Muscle of arm (tissue), 12 donors: ENCODE data around the gene DFFB. TPM values are rescaled to one million over a fixed set of nuclear protein-coding genes. Genes with fewer than 3 reads are reported as not detected.

Experiments
- DNase-seq: peaks from one replicate; pipeline ENCODE4 v3.0.0-alpha.2; 2013
- polyA plus RNA-seq, 12 donors: library from polyadenylated mRNA; unstranded; fragments of 120-200 nt; gene quantifications; one replicate each; pipeline ENCODE4 v1.2.1, GENCODE V29; 2013; ENCODE audit not compliant: insufficient read length in 12 of 12

The DFFB gene
- polyA plus RNA-seq, 12 donors, result 3.4 to 8.7 (median 4.4) TPM; not detected in 2

DNA sequence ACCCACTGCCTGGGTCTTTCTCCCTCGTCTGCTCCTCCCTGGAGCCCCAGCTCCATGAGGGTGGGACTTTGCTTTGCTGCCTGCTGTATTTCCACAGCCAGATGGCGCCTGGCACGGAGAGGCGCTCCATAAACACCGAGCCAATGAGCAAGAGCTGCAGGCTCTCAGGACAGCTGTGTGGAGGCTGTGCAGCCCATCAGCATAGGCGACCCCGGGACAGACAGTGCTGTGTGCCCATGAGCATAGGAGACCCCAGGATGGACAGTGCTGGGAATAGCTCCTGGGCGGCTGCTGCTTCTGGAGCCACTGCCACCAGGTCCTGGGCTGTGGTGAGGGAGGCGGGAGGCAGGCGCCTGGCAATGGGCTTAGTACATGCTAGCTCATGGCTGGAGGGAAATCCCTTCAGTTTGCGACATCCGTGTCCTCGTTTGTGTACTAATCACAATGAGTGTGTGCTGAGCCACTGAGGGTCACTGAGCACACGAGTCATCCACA lies 29.4 kb upstream of the DFFB start:
- no peak for DNase-seq

DNA sequence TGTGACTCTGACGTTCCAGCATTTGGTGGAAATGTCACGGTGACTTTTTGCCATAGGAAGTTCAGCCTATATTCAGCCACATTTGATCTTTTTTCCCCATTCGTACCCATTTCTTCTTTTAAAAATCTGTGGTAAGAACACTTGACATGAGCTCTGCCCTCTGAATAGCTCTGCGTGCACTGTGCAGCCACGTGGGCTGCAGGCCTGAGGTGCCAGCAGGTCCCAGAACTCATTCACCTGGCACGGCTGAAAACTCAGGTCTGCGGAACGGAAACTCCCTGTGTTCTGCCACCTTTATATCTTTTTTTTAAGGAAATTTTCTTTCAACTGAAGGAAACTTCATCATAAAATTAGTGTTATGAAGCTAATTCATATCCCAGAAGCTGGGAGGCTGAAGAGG lies 28.9 kb upstream of the DFFB start:
- DNase-seq, result no peak

DNA sequence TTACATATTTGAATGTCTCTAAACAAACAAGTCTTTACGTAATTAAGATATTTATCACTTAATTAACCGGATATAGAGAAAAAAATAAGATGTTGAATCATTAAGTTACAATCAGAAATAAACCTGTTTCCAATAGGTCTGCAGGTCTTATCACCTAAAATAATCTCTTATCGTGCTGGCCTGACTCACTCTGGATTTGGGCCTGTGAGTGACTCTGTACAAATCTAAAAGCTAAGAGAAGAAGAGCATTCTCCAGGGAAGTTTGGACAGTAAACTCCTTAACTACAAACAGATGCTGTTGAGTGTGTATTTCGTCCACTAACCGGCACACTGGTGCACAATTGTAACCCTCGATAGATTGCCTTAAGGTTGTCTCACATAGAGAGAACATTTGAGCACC lies 25.6 kb upstream of the DFFB start:
- no peak for DNase-seq

DNA sequence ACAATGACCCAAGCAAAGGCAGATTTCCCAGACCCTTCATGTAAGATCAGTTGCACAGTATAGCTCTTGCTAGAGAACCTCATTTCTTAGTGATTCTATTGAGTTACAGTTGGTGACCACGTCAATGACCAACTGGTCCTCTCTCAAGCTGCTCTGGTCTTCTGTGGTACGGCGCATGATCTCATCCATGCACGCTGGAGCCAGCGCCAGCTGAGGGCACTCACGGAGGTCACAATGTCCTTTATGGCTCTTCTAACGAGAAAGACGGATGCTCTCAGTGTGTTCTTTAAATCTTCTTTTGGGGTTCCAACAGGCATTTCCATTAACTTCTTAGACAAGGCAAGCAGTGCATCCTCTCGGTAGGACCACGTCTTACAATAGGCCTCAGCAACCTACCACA lies 22.6 kb upstream of the DFFB start:
- no peak for DNase-seq

DNA sequence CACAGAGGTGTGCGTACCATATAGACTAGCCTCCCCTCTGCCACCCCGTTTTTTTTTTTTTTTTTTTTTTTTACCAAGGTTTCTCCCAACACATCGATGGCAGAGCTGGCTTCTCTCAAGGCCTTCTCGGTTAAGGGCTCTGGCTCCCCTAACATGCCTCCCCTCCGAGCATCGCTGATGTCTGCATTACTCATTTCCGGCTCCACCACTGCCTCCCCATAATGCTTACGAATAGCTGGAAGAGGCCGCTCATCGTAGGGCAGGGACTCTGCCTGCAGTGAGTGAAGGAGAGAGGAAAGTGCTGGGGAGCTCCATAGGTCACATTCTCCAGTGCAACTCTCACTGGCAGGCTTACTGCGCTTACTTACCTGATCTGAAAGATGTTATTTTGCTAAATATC lies 20.9 kb upstream of the DFFB start:
- DNase-seq, result no peak

DNA sequence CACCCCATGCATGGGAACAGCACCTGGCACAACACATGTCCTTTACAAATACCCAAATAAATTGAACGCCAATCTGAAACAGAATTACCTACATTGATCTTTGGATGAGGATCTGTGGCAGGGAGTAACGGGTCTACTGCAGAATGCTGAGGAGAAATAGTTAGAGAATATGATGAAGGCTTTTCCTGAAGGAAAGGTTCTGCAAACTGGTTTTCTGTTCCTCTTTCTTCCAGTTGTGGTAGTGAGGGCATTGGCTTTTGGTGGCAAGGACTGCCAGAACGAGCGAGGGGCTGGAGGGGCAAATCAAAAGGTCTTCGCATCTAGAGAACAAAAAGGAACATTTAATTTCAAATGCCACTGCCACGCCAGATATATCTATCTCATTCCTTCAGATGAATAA lies 20.1 kb upstream of the DFFB start:
- DNase-seq, result no peak

DNA sequence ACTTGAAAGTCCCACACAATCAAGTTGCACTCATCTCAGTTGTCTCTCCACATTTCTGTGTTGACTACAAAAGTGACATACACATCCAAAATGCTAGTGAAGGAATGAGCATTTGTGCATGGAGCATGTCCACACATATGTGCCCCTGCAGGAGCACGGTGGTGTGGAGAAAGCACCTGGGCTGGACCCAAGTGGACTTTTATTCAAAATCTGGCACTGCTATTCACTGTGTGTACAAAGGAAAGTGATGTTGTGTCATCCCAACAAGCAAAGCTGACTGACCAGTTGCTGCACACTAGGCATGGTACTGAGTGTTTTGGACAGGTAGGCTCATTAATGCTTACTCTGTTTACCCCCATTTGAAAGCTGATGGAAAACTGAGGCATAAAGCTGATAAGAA lies 19.6 kb upstream of the DFFB start:
- no peak for DNase-seq

DNA sequence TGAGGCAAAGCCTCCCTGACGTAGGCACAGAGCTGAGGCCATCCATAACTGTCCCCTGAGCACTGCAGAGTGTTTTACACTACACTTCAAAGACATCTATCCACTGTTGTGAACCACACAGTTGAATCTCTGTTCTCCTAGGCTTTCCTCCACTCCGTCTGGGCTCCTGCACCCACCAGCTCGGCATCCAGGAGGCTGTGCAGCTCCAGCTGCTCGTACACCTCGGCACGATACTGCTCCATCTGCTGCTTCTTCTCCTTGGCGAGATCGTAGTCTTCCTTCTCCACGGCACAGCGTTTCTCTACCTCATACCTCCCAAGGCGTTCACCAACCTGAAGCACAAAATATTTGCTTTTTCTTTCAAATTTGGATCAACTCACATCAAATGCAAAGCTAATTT lies 18.5 kb upstream of the DFFB start:
- DNase-seq, result no peak

DNA sequence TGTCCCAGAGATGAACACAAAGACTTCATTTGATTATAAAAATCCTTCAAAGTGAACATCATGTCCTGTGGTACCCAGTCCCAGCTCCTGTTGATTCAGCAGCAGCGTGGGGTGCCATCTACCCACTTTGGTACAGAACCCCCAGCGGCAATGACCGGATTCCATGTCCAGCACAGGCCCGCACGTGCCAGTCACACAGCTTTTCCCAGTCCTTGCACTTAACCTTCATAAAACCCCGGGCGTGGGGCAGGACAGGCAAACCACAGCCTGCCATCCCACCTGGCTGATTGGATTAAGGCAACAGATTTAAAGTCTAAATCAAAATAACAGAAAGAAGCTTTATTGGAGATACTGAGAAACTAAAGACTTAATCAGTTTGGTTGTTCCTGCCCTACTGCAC lies 15.8 kb upstream of the DFFB start:
- DNase-seq, result no peak

DNA sequence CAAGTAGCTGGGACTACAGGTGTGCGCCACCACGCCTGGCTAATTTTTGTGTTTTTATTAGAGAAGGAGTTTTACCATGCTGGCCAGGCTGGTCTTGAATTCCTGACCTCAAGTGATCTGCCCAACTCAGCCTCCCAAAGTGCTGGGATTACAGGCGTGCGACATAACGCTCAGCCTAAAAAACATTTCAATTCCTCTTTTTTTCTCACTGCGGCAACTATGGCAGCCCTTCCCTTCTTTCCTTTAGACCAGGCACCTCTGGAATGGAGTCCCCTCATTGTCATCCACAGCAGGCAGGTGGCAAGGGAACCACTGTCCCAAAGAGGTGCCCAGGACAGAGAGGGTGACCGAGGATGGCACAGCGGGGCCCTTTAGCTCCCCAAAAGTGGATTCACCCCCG lies 14.4 kb upstream of the DFFB start:
- DNase-seq, result no peak

DNA sequence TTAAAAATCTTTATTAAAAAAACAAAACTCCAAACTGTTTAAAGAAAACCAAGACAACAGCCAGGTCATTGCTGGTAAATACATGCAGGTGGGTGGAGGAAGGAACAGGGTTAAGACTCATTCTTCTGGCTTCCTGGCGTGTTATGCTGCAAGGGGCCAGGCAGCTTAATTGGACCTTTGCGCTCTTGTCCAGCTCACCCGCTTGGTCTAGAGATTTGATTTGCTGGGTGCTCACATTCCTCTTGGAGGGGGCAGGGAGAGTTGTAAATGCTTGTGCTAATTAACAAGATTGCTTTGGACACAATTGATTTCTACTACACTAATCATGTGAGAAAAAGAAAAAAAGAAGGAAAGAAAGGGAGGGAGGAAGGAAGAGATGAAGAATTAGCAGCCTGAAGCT lies 10.7 kb upstream of the DFFB start:
- no peak for DNase-seq

DNA sequence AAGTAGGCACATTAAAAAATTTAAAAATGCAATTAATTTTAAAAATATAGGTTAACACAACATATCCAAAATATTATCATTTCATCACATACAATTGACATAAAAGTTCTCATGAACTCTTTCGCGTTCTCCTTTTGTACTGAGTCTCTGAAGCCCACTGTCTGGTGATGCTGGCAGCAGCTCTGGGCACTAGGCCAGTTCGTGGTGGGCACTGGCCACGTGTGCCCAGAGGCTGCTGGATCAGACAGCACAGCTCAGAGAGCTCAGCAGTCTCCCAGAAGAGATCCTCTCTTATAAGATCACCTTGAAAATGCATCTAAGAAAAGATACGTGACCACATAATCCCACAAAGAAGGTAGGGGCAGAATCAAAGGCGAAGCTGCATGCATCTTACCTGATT lies 10.2 kb upstream of the DFFB start:
- no peak for DNase-seq

DNA sequence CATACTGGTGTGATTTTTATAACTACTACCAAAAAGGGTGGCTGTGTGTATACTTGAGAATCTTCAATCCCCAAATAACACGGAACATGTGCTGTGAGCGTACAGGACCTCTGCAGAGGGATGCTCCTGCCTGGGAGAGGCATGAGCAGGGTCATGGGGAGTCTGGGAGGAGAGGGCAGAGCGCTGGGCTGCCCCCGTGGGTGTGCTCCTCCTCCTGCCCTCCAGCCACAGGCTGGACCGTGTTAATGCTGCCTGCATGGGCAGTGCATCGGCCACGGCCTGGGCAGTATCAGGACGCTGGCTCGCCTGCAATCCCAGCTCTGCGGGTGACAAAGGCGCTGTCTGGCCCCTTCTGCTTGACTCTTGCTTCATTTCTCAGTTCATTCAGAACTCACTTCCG lies 6.4 kb upstream of the DFFB start:
- DNase-seq, result no peak

DNA sequence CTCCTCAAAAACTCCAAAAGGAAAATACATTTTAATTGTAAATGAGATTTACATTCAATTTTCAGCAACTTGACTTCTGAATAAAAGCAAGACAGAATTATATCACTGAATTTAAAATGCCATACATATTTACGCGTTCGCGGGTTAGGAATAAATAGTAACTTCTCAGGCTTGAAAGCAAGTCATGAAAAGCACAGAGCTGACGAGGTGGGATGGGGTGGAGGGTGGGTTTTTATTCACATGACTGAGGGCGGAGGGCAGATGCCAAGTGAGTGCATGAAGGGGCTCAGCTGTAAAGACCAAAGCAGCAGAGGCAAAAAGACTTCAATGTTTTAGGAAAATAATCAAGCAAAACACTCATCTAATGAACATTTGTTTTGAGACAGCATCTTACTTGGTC lies 6.0 kb upstream of the DFFB start:
- DNase-seq, result no peak

DNA sequence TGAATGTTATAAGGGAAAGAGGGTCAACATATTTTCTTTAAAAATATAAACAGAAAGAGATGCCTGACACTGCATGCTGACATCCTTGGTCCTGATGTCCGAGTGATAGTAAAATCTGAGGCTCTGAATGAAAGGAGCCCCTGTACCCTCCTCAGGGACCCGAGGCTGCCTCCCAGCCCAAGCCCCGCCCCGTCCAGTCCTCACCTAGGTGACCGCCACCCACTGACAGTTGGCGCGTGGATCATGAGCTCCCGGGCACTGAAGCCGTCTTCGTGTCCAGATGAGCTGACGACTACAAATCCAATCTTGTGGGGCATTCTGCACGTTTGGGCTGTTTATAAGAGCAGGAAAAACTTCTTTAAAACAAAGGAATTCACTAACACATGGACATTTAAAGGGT lies 5.2 kb upstream of the DFFB start:
- no peak for DNase-seq

DNA sequence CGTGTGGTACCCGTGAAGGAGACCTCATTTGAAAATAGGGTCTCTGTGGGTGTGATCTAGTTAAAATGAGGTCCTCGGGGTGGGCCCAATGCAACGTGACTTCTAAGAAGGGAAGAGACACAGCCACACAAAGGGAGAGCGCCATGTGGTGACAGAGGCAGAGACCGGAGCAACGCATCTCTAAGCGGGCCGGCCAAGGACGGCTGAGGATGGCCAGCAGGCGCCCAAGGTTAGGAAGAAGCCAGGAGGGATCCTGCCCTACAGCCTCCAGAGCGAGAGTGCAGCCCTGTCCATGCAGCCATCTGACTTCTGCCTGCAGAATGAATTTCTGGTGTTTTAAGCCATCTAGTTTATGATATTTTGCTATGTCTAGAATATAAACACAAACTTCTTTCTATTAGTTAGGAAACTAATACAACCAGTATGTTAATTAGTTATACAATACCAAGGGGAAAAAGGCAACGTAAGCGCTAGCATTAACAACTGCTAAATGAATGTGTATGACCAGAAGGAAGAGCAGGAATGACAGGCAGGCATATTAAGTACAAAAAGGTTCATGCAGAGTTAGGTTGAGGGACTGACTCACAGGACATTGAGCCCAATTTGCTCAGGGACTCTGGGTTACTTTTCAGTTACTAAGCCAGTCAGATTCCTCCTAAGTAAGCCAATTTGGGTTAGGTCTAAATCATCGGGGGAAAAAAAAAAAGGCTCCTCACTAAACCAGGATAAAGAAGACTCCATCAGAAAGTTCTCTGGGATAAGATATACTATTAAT lies 4.4 kb upstream of the DFFB start:
- DNase-seq, result no peak

DNA sequence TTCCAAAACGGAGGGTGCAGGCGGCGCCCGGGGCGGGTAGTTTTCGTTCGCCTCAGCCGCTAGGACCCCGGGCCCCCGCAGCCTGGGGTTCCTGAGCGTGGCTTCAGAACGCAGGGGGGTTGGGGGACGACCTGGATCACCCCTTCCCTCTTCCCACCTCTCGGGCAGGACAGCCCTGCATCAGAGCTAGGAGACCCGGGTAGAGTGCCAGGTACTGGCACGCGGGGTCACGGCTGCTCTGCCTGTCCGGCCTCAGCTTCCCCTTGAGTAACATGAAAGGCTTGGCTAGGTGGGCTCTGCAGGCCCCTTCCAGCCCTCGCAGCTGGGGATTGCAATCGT lies 484 bp downstream of the DFFB start:
- DNase-seq, result no peak

DNA sequence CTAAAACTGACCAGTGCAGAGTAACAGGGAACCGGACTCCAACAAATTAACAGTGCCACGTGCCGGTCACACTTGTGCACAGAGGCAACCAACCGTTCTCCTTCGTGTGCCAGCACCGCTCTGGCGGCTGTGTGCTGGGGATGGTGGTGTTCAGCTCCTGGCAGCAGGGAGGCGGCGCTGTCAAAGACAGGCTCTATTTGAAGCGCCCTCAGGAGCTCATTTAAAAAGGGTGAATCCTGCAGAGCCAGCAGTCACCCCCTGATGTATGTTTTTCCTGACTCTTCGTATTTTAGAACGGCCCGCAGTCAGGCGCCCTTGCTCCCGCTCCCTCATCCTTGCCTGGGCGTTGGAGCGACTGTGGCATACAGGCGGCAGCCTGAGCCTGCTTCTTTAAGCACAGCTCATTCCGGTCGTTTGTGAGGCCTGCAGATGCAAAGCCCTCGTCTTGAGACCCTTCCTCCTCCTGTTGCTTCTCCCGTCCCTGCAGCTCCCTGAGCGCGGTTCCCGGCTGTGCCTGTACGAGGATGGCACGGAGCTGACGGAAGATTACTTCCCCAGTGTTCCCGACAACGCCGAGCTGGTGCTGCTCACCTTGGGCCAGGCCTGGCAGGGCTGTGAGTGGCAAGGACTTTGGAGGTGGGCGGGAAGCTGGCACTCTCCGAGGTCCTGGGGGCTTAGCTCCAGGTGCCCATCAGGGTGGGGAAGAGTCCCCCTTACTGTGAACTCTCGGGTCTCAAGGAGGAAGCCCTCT lies 1.1 kb downstream of the DFFB start:
- DNase-seq, result no peak

DNA sequence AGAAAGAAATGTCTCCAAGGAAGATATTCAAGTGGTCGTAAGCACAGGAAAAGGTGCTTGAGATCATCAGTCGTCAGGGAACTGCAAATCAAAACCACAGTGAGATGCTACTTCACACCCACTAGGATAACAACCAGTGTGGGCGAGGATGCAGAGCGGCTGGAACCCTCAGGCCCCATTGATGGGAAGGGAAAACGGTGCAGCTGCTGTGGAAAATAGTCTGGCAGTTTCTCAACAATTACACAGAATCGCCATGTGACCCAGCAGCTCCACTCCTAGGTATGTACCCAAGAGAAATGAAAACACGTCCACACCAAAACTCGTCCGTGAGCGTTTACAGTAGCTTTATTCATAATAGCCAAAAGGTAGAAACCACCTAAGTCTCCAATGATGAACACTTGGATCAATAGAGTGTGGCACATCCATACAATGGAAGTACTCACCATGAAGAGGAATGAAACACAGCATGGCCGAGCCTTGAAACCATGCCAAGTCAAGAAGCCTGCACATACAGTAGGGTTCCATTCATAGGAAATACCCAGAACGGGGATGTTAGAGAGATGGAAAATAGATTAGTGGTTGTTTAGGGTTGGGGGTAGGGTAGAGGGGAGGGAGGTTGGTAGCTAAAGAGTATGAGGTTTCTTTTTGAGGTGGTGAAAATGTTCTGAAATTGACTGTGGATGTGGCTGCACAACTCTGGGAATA lies 6.1 kb downstream of the DFFB start:
- no peak for DNase-seq

DNA sequence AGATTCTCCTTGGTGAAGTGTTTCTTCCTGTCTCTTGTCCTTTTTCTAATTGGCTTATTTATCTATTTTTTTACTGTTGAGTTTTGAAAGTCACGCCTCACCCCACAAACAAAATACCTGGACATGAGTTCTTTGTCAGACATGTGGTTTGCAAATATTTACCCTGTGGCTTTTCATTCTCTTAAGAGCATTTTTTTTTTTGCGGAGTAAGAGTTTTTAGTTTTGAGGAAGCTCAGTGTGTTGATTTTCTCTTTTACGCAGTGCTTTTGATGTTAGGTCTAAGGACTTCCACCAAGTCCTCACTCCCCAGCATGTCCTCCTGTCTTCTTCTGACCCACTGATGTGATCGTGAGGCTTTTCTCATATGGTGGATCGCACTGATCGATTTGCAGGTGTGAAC lies 7.6 kb downstream of the DFFB start:
- no peak for DNase-seq

DNA sequence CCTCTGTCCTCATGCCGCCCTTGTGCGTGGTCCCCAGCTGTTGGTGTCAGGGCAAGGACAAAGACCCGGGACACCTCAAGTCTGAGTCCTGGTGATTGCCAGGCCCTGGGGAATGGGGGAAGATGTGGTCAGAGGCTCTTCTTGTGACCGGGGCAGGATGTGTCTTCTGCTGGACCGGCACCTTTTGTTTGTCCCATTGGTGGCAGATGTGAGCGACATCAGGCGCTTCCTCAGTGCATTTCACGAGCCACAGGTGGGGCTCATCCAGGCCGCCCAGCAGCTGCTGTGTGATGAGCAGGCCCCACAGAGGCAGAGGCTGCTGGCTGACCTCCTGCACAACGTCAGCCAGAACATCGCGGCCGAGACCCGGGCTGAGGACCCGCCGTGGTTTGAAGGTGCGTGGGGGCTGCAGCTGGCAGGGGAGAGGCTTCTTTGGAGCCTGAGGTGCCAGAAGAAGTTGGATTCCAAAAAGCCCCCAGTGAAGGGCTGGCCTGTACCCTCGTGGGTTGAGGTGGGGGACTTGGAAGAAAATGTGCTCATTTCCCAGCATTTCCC lies 8.4 kb downstream of the DFFB start:
- DNase-seq, result no peak

DNA sequence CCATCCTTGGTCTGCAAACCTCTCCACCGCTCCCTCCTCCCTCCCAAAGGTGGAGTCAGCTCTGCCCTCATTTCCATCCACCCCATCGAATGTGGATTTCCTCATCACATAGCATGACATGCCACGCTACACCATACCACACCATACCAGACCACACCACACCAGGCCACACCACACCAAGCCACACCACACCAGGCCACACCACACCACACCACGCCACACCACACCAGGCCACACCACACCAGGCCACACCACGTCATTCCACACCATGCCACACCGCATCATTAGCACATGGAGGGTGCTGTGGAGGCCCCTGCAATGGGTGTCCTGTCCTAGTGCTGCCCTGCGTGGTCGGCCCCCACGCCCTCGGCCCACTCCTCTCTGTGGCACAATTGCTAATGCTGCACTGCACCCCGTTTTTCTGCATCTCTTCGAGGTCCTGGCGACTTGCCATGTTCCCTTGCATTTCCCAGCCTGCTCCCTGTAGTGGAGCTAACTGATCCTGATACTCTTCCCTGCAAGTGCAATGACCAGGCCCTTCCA lies 11.3 kb downstream of the DFFB start:
- DNase-seq, result no peak
